ACHN (cell line): ENCODE data around the gene WDR47.
"Not testable (repeated sequence)": the region's sequence is repeated elsewhere in the genome, so short reads cannot be mapped to it uniquely, and the experiment has no call there.

ENCODE experiments used
- DNase-seq: peaks from one replicate; pipeline ENCODE4 v3.0.0-alpha.2; 2015
- in situ Hi-C: cut with HindIII; loops from 2 replicates; pipeline ENCODE4 v1.10.0; 2017; ENCODE audit warnings: low sequenced_read_pairs, low pct_ligation_motif_present, low pct_unique_long_range_greater_than_20kb

Gene WDR47

DNA sequence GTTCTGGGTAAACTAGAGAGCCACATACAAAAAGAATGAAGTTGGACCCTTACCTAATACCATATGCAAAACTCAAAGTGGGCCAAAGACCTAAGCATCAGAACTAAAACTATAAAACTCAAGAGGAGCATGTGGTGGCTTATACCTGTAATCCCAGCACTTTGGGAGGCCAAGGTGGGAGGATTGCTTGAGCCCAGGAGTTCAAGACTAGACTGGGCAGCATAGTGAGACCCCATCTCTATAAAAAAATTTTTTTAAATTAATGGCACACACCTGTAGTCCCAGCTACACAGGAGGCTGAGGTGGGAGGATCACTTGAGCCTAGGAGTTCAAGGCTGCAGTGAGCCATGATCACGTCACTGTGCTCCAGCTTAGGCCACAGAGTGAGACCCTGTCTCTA is 114.3 kb downstream of the WDR47 start:
- in situ Hi-C loops, DNase-seq: not testable (repeated sequence)

DNA sequence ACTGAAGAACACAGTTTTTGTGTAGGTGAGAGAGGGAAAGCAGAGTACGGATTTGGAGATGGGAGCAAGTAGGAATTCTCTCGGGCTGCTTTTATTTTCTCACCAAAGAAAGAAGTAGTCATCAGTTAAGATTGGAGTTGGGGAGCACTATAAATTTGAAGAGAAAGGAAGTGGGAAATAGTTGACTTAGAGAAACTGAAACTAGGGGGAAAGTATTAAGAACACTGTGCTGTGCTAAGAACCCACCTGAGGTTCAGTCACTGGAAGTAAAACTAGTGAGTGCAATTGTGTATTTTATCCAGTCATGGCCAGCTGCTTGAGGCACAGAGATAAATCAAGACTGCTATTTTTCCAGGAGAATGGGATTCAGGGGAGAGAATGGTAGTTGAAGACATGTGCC is 116.0 kb downstream of the WDR47 start:
- in situ Hi-C loops = no loop called here
- DNase-seq = no peak
